Endodermal cell (in vitro differentiated cells): ENCODE measurements around the gene HACD1. TPM values are rescaled to one million over a fixed set of nuclear protein-coding genes. Genes with fewer than 3 reads are reported as not detected.

Source experiments
- DNase-seq: peaks from one replicate; pipeline ENCODE4 v3.0.0-alpha.2; 2017
- H3K27ac ChIP-seq: 2 replicates; pipeline ENCODE4 v1.5.1; 2013; ENCODE audit warnings: mild to moderate bottlenecking, low read depth, low read length, moderate library complexity
- H3K27me3 ChIP-seq: 2 replicates; pipeline ENCODE4 v1.6.1; 2013; ENCODE audit warnings: mild to moderate bottlenecking, low read length, moderate library complexity; ENCODE audit not compliant: insufficient read depth, control insufficient read depth, poor library complexity, severe bottlenecking
- H3K36me3 ChIP-seq: 2 replicates; pipeline ENCODE4 v1.7.0; 2013; ENCODE audit warnings: mild to moderate bottlenecking, low read length, moderate library complexity; ENCODE audit not compliant: control insufficient read depth, insufficient read depth
- H3K4me1 ChIP-seq: one replicate; pipeline ENCODE4 v1.7.0; 2013; ENCODE audit warnings: low read length; ENCODE audit not compliant: control insufficient read depth, insufficient read depth
- H3K4me3 ChIP-seq: 2 replicates; pipeline ENCODE4 v1.5.1; 2013; ENCODE audit warnings: mild to moderate bottlenecking, low read length, moderate library complexity
- H3K9ac ChIP-seq: 2 replicates; pipeline ENCODE4 v1.6.1; 2013; ENCODE audit warnings: mild to moderate bottlenecking, low read length, moderate library complexity; ENCODE audit not compliant: poor library complexity, severe bottlenecking; ENCODE audit errors: extremely low read depth
- H3K9me3 ChIP-seq: 2 replicates; pipeline ENCODE4 v1.6.1; 2013; ENCODE audit warnings: mild to moderate bottlenecking, low read length, moderate library complexity; ENCODE audit not compliant: control insufficient read depth
- H3K27ac Mint-ChIP-seq: 2 replicates; pipeline ENCODE4 v1.8.0; 2020; ENCODE audit warnings: mixed read lengths
- H3K27me3 Mint-ChIP-seq: 2 replicates; pipeline ENCODE4 v1.8.0; 2021; ENCODE audit warnings: mild to moderate bottlenecking, mixed read lengths; ENCODE audit not compliant: insufficient read depth
- H3K36me3 Mint-ChIP-seq: 2 replicates; pipeline ENCODE4 v1.8.0; 2020; ENCODE audit warnings: low read depth, mixed read lengths
- H3K4me1 Mint-ChIP-seq: 2 replicates; pipeline ENCODE4 v1.8.0; 2020; ENCODE audit warnings: mixed read lengths
- H3K4me3 Mint-ChIP-seq: 2 replicates; pipeline ENCODE4 v1.8.0; 2020; ENCODE audit warnings: mild to moderate bottlenecking, moderate library complexity, mixed read lengths
- H3K9me3 Mint-ChIP-seq: 2 replicates; pipeline ENCODE4 v1.8.0; 2020; ENCODE audit warnings: mild to moderate bottlenecking, mixed read lengths
- WGBS, 2 experiments: methylation state at CpG; one replicate each; pipeline versions ENCODE4 v1.1.5 to v1.1.7; 2013; ENCODE audit warnings: missing lambda C conversion rate in 2 of 2, mixed read lengths in 1 of 2; ENCODE audit not compliant: insufficient coverage in 1 of 2, insufficient read length in 1 of 2; 5-methylcytosine and 5-hydroxymethylcytosine counted together
- total RNA-seq, 2 donors: library from RNA; stranded (reverse); fragmentation: NEBNext Ultra II Directional in 1 of 2; extraction: Animal tissue kit (Norgen Biotek cat#: 25700) in 1 of 2; gene quantifications; 2 replicates in 1 of 2; 3 replicates in 1 of 2; pipeline ENCODE4 v1.2.1, GENCODE V29; 2021
- TF ChIP-seq, protein P1 (sequence below): fragments of 200-600 bp; sonication (generic); conservative IDR thresholded peaks from 2 replicates; pipeline ENCODE4 v1.5.0; 2021; ENCODE audit warnings: antibody characterized with exemption, mild to moderate bottlenecking

HACD1 gene
- total RNA-seq, 2 donors from 2014 or later: 25.6 to 34.1 TPM

DNA sequence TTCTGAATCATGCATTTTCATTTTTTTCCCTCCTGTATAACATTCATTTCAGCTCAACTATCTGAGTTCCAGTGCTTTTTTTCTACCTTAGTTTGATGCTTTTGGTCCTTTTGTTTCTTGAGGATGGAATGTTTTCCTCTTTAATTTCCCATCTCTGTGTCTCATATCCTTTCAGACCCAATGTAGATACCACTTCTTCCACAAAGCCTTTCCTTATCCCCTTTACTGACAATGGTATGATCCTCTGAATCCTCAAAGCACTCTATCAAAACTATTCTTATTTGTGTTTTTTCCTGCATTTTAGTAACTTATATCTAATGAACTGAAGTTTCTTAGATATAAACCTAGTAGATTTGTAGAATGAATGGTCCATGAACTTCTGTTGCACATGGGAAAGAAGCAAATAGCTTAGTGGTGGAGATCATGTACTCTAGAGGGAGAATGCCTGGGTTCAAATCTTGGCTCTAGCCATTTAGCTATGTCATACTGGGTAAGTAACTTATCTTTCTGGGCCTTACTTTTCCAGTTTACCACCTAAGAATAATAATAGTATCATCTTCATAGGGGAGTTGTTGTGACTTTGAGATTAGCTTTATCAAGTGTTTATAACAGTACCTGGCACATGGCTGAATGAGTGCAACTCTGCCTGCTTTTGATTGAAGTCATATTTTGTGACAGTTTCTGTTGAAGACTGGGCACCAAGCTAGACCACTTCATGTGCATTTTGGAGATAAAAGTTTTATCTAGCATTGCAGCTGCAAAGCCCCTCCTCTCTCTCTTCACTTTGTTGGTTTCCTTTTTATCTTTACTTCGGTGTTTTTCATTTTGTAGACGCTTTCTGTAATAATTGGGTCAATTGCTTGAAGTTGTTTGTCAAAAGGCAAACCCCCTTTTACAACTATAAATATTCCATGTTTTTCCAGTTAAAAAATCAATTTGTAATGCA is 45.3 kb upstream of the HACD1 start:
- TF ChIP-seq, protein P1, sequence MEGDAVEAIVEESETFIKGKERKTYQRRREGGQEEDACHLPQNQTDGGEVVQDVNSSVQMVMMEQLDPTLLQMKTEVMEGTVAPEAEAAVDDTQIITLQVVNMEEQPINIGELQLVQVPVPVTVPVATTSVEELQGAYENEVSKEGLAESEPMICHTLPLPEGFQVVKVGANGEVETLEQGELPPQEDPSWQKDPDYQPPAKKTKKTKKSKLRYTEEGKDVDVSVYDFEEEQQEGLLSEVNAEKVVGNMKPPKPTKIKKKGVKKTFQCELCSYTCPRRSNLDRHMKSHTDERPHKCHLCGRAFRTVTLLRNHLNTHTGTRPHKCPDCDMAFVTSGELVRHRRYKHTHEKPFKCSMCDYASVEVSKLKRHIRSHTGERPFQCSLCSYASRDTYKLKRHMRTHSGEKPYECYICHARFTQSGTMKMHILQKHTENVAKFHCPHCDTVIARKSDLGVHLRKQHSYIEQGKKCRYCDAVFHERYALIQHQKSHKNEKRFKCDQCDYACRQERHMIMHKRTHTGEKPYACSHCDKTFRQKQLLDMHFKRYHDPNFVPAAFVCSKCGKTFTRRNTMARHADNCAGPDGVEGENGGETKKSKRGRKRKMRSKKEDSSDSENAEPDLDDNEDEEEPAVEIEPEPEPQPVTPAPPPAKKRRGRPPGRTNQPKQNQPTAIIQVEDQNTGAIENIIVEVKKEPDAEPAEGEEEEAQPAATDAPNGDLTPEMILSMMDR: no peak
- Mint-ChIP-seq H3K27me3 (no peaks in the 10 kb centered on the region), H3K36me3 (peaks cover 25% of the 10 kb centered on the region), H3K27ac (no peak overlapping the region), H3K9me3 (peaks cover 8% of the 10 kb centered on the region), H3K4me3 (no peak overlapping the region), H3K4me1 (peaks cover 1% of the 10 kb centered on the region)
- 100% methylated on average over 1 of the region's 2 CpGs; no CpG with 5 or more reads in 1 of the 2 experiments for WGBS, 2 experiments
- DNase-seq: no peak
- no peak overlapping the region for H3K4me3 ChIP-seq
- H3K9ac ChIP-seq: no peak overlapping the region
- peaks cover 24% of the 10 kb centered on the region for H3K36me3 ChIP-seq
- H3K27ac ChIP-seq: no peak overlapping the region
- no peaks in the 10 kb centered on the region for H3K27me3 ChIP-seq
- H3K4me1 ChIP-seq: no peaks in the 10 kb centered on the region
- H3K9me3 ChIP-seq: peaks cover 6% of the 10 kb centered on the region

DNA sequence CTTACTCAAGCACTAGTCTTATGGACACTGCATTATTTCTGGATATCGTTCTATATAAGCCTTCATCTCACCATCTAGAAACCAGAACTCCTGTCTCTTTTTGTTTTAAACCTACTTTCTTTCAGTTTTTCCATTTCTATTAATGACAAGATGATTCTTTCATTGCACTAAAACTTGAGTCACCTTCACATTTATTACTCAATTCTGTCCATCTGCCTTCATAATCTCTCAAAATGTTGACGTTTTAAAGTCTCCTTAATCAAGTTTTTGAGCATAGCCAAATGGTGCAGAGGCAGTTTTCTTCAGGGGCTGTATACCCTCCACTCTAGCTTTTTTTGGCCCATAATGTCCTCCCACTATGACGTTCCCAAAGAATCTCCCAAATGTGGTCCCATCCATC is 44.3 kb upstream of the HACD1 start:
- H3K4me1 ChIP-seq: no peaks in the 10 kb centered on the region
- H3K4me3 ChIP-seq: no peak overlapping the region
- no peak overlapping the region for H3K27ac ChIP-seq
- H3K9me3 ChIP-seq: peaks cover 15% of the 10 kb centered on the region
- no peak overlapping the region for H3K9ac ChIP-seq
- Mint-ChIP-seq H3K36me3 (peaks cover 33% of the 10 kb centered on the region), H3K4me3 (no peak overlapping the region), H3K9me3 (peaks cover 14% of the 10 kb centered on the region), H3K27ac (no peak overlapping the region), H3K27me3 (no peaks in the 10 kb centered on the region), H3K4me1 (peaks cover 1% of the 10 kb centered on the region)
- peaks cover 22% of the 10 kb centered on the region for H3K36me3 ChIP-seq
- DNase-seq: no peak
- 87 to 91% methylated on average over 2 to 3 of the region's 3 CpGs for WGBS, 2 experiments
- TF ChIP-seq, protein P1: no peak
- no peaks in the 10 kb centered on the region for H3K27me3 ChIP-seq

DNA sequence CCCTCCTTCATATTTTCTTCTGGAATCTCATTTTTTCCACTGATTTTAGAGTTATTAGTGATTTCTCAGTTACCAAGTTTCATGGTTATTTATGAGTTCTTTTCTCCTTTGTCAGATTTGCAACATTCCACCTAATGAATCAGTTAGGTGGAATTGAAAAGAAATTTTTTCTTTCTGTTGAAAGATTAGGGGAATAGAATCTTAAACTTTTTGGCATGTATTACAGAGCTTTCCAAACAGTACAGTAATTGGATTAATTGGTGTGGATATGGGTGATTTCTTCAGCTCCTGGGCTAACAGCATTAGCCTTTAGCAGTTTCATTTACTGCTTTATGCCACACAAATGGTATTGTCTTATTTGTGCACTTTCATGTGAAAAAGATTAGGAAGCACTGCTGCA is 43.7 kb upstream of the HACD1 start:
- DNase-seq: no peak
- Histone ChIP-seq H3K9me3 (peaks cover 21% of the 10 kb centered on the region), H3K9ac (no peak overlapping the region), H3K27me3 (no peaks in the 10 kb centered on the region), H3K27ac (no peak overlapping the region), H3K4me1 (no peaks in the 10 kb centered on the region), H3K36me3 (peaks cover 24% of the 10 kb centered on the region), H3K4me3 (no peak overlapping the region)
- no peak overlapping the region for H3K27ac Mint-ChIP-seq
- peaks cover 35% of the 10 kb centered on the region for H3K36me3 Mint-ChIP-seq
- TF ChIP-seq, protein P1: no peak
- H3K27me3 Mint-ChIP-seq: no peaks in the 10 kb centered on the region
- H3K4me1 Mint-ChIP-seq: peaks cover 1% of the 10 kb centered on the region
- no peak overlapping the region for H3K4me3 Mint-ChIP-seq
- peaks cover 14% of the 10 kb centered on the region for H3K9me3 Mint-ChIP-seq
